Prostate gland (tissue), 2 donors: ENCODE measurements around the gene EDRF1. TPM values are rescaled to one million over a fixed set of nuclear protein-coding genes. Genes with fewer than 3 reads are reported as not detected.

Experiments
- DNase-seq: peaks from one replicate; pipeline ENCODE4 v3.0.0-alpha.2; 2019; ENCODE audit warnings: low spot score
- H3K27ac ChIP-seq, 2 donors: fragments of 200-600 bp; sonication (generic); 2 replicates each; pipeline ENCODE4 v1.5.1; 2017 to 2019
- H3K27me3 ChIP-seq: fragments of 200-600 bp; sonication (generic); replicated peaks from 2 replicates; pipeline ENCODE4 v1.5.1; 2019; ENCODE audit not compliant: insufficient read depth
- H3K36me3 ChIP-seq, 2 donors: fragments of 200-600 bp; sonication (generic); 1 replicate in 1 of 2; 2 replicates in 1 of 2; pipeline versions ENCODE4 v1.5.1 to v1.8.1; 2017 to 2019
- H3K4me1 ChIP-seq: fragments of 200-600 bp; sonication (generic); replicated peaks from 2 replicates; pipeline ENCODE4 v1.5.1; 2019
- H3K4me3 ChIP-seq, 2 donors: fragments of 200-600 bp; sonication (generic); 2 replicates each; pipeline ENCODE4 v1.5.1; 2017 to 2019
- H3K9me3 ChIP-seq: fragments of 200-600 bp; sonication (generic); 2 replicates; pipeline ENCODE4 v1.5.1; 2017
- POLR2A ChIP-seq: fragments of 450-650 bp; IDR thresholded peaks from one replicate; pipeline ENCODE4 v1.6.1; 2016; ENCODE audit warnings: antibody characterized with exemption, mild to moderate bottlenecking
- POLR2AphosphoS5 ChIP-seq: sonication (generic); formaldehyde crosslinking; IDR thresholded peaks from one replicate; pipeline ENCODE4 v1.6.1; 2017; ENCODE audit warnings: antibody characterized with exemption
- WGBS: methylation state at CpG from one replicate; pipeline ENCODE4 v1.1.5; 2018; 5-methylcytosine and 5-hydroxymethylcytosine counted together
- intact Hi-C: fragments of 100-400 bp; cut with DNase I; formaldehyde crosslinking; loops from one replicate; pipeline ENCODE4 v1.14.2; 2022
- total RNA-seq, 2 donors: library from RNA; depleted of rRNA; stranded (reverse); fragments of >200 nt; gene quantifications; one replicate each; pipeline ENCODE4 v1.1.0, GENCODE V29; 2016
- TF ChIP-seq, protein P1 (sequence below), 4 experiments: fragments of 200-600 bp in 2 of 4; fragments of 450-650 bp in 2 of 4; sonication (generic) in 2 of 4; IDR thresholded peaks; 1 replicate in 3 of 4; 2 replicates in 1 of 4; pipeline ENCODE4 v1.5.1; 2016 to 2019; ENCODE audit warnings: antibody characterized with exemption in 4 of 4, mild to moderate bottlenecking in 2 of 4, moderate library complexity in 2 of 4

The EDRF1 gene
- total RNA-seq, 2 donors from 2014 or later: 18.9 to 49.6 TPM

DNA sequence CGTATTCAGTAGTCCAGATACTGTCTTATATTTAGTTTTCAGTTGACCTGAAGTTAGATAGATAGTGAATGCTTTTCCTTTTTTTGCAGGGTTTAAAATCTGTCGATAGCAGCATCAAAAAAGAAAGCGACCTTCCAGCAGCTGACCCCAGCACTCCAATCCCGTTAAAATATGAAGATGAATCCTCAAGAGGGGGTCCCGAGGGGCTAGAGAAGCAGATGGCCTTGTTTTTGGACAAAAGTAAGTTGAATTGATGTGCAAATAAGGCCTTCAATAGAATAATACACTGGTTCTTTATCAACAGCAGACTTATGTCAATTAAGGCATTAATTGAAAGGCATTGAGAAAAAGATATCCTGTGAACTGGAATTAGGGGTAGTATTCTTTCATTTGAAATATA lies 18.7 kb downstream of the EDRF1 start:
- intact Hi-C loops: no loop called here
- 93% methylated on average over 5 of the region's 5 CpGs for WGBS
- Histone ChIP-seq H3K9me3 (no peaks in the 10 kb centered on the region), H3K27ac (no peak overlapping the region), H3K4me1 (no peaks in the 10 kb centered on the region), H3K4me3 (no peak overlapping the region), H3K36me3 (peaks cover 5 to 14% of the 10 kb centered on the region in 2 donors), H3K27me3 (no peaks in the 10 kb centered on the region)
- no peak for DNase-seq
- TF ChIP-seq POLR2AphosphoS5 (no peak), POLR2A (no peak)
- TF ChIP-seq, protein P1, sequence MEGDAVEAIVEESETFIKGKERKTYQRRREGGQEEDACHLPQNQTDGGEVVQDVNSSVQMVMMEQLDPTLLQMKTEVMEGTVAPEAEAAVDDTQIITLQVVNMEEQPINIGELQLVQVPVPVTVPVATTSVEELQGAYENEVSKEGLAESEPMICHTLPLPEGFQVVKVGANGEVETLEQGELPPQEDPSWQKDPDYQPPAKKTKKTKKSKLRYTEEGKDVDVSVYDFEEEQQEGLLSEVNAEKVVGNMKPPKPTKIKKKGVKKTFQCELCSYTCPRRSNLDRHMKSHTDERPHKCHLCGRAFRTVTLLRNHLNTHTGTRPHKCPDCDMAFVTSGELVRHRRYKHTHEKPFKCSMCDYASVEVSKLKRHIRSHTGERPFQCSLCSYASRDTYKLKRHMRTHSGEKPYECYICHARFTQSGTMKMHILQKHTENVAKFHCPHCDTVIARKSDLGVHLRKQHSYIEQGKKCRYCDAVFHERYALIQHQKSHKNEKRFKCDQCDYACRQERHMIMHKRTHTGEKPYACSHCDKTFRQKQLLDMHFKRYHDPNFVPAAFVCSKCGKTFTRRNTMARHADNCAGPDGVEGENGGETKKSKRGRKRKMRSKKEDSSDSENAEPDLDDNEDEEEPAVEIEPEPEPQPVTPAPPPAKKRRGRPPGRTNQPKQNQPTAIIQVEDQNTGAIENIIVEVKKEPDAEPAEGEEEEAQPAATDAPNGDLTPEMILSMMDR (IDR thresholded peaks at IDR 0.05): no peak

DNA sequence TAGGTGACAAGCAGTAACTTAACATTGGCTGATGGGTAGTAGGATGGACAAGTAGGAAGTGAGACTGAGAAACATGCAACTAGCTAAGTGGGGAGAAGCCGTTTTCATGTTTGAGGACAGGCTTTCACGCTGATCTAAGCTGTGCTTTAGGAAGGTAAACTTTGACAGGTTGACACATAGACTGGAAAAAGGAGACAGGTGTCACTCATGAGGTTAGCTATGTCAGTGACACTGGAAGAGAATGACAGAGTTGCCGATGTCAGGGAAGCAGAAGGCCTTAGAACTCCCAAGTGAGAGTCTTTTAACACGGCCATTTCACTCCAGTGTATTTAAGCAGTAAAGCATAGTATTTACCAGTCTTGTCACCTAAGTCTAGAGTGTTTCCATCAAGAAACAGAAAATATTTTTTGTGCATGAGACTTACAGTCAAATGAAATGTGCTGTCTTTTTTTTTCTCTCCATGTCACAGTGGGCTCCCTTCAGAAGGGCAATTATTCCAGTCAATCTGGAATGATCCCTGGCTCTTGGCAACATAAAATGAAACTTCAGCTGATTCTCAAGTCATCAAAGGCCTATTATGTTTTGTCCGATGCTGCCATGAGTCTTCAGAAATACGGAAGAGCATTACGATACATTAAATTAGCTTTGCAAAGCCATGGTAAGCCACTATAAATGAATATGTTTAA lies 20.6 kb downstream of the EDRF1 start:
- Histone ChIP-seq H3K27me3 (no peaks in the 10 kb centered on the region), H3K4me3 (no peak overlapping the region), H3K4me1 (no peaks in the 10 kb centered on the region), H3K27ac (no peak overlapping the region), H3K9me3 (no peaks in the 10 kb centered on the region), H3K36me3 (peaks cover 5 to 14% of the 10 kb centered on the region in 2 donors)
- intact Hi-C loops: no loop called here
- WGBS: 89% methylated on average over 7 of the region's 7 CpGs
- TF ChIP-seq, protein P1 (IDR thresholded peaks at IDR 0.05): no peak
- no peak for TF ChIP-seq POLR2AphosphoS5
- no peak for DNase-seq

DNA sequence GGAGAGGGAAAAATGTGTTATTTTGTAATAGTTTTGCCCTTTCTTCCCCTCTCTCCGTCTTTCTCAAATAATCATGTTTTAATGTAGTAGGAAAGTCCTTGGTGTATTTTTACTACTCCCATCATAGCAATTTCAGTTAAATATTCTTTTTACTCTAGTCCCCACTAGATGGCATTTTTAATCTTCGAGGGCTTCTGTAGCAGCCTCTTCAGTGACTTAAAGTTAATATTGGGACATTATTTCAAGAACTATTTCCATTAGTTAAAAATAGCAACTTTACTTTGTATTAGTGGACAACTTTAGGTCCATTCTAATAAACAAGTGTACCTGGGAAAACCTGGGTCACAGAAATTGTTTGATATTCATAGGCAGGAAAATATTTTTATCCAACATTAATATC lies 23.0 kb downstream of the EDRF1 start:
- H3K4me3 ChIP-seq: no peak overlapping the region
- WGBS: 46% methylated on average over 2 of the region's 2 CpGs
- DNase-seq: no peak
- H3K9me3 ChIP-seq: no peaks in the 10 kb centered on the region
- H3K27ac ChIP-seq: no peak overlapping the region
- no peaks in the 10 kb centered on the region for H3K4me1 ChIP-seq
- intact Hi-C loops: no loop called here
- peaks cover 5 to 14% of the 10 kb centered on the region in 2 donors for H3K36me3 ChIP-seq
- no peaks in the 10 kb centered on the region for H3K27me3 ChIP-seq
- TF ChIP-seq, protein P1 (IDR thresholded peaks at IDR 0.05): no peak
- TF ChIP-seq POLR2A: no peak
- TF ChIP-seq POLR2AphosphoS5: no peak

DNA sequence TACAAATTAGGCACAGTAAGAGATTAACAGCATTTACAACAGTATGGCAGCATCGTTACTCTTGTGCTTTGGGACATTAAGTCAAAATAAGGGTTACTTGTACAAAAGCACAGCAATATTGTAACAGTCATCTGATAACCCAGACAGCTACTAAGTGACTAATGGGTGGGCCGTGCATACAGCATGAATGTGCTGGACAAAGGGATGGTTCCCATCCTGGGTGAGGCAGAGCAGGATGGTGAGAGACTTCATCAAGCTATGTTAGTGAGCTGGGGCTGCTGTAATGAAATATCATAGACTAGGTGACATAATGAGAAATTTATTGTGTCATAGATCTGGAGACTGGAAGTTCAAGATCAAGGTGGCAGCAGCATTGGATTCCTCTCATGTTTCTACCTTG lies 25.4 kb downstream of the EDRF1 start:
- no peak for DNase-seq
- no peaks in the 10 kb centered on the region for H3K27me3 ChIP-seq
- no peak overlapping the region for H3K4me3 ChIP-seq
- intact Hi-C loops: no loop called here
- H3K4me1 ChIP-seq: no peaks in the 10 kb centered on the region
- no peak overlapping the region for H3K27ac ChIP-seq
- WGBS: 92% methylated on average over 2 of the region's 2 CpGs
- no peaks in the 10 kb centered on the region for H3K9me3 ChIP-seq
- TF ChIP-seq, protein P1 (IDR thresholded peaks at IDR 0.05): no peak
- TF ChIP-seq POLR2A (no peak), POLR2AphosphoS5 (no peak)
- peaks cover 4% of the 10 kb centered on the region in 2 donors for H3K36me3 ChIP-seq

DNA sequence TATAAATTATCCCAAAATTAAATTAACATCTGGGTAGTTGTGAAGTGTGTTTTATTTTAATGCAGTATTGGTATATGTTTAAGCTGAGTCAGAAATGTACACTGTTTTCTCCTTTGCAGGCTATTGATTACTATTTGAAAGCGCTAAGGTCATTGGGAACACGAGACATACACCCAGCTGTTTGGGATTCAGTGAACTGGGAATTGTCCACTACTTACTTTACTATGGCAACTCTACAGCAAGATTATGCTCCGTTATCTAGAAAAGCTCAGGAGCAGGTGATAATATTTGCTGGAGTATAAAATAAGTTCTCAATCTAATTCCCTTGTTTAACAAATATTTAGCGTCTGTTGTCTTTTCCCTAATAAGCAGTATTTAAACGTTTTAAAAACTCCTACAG lies 27.9 kb downstream of the EDRF1 start:
- Histone ChIP-seq H3K4me3 (no peak overlapping the region), H3K27ac (no peak overlapping the region), H3K27me3 (no peaks in the 10 kb centered on the region), H3K36me3 (no peaks in the 10 kb centered on the region), H3K4me1 (no peaks in the 10 kb centered on the region), H3K9me3 (no peaks in the 10 kb centered on the region)
- TF ChIP-seq POLR2AphosphoS5 (no peak), POLR2A (no peak)
- TF ChIP-seq, protein P1 (IDR thresholded peaks at IDR 0.05): no peak
- WGBS: 94% methylated on average over 5 of the region's 5 CpGs
- DNase-seq: no peak
- intact Hi-C loops: no loop called here
